Measurements from ENCODE around the gene LCN6.

Gene LCN6

DNA sequence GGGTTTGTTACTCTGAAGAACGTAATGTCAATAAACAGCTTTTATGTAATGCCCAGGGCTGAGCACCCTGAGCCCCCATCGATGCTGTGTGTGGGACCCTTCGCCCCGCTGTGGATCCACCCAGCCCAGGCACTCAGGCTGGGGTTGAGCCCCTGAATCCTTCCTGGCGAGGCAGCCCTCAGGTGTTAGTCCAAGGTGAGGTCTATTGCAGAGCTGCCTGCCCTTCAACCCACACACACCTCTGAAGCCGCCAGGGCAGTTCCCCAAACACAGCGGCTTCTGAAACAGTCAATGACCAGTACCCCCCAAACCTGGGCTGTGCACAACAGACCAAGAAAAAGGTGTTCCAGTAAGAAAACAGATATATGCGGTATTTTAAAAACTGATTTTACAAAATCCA lies 24.3 kb downstream of the LCN6 start:
- Mint-ChIP-seq H3K27me3 (ENCODE audit: low read depth) (no peaks in the 10 kb centered on the region), H3K4me1 (ENCODE audit: low read depth) (peaks cover 10% of the 10 kb centered on the region), H3K4me3 (no peak overlapping the region), H3K9me3 (no peaks in the 10 kb centered on the region), H3K27ac (no peak overlapping the region), H3K36me3 (ENCODE audit: low read depth) (peaks cover 39% of the 10 kb centered on the region)
- DNase-seq (ENCODE audit: low spot score), result no peak

DNA sequence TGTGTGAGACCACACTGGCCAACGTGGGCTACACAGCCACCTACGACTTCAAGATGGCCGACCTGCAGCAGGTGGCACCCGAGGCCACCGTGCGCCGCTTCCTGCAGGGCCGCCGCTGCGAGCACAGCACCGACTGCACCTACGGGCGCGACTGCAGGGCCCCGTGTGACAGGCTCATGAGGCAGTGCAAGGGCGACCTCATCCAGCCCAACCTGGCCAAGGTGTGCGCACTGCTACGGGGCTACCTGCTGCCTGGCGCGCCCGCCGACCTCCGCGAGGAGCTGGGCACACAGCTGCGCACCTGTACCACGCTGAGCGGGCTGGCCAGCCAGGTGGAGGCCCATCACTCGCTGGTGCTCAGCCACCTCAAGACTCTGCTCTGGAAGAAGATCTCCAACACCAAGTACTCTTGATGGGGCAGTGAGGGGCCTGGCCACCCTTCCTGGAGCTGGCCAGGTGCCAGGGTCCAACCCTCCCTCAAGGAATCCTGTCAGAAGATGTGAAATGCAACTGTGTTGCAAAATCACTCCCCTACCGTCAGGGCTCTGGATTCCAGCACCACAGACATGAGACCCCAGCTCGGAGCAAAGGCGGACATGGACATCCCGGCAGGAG lies 24.9 kb downstream of the LCN6 start:
- Mint-ChIP-seq H3K4me3 (no peak overlapping the region), H3K9me3 (no peaks in the 10 kb centered on the region), H3K36me3 (ENCODE audit: low read depth) (peaks cover 39% of the 10 kb centered on the region), H3K4me1 (ENCODE audit: low read depth) (peaks cover 10% of the 10 kb centered on the region), H3K27ac (no peak overlapping the region), H3K27me3 (ENCODE audit: low read depth) (no peaks in the 10 kb centered on the region)
- DNase-seq (ENCODE audit: low spot score), result no peak

DNA sequence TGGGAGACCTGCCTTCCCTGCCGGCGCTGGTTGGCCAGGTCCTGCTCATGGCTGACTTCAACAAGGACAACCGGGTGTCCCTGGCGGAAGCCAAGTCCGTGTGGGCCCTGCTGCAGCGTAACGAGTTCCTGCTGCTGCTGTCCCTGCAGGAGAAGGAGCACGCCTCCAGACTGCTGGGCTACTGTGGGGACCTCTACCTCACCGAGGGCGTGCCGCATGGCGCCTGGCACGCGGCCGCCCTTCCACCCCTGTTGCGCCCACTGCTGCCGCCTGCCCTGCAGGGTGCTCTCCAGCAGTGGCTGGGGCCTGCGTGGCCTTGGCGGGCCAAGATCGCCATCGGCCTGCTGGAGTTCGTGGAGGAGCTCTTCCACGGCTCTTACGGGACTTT lies 25.4 kb downstream of the LCN6 start:
- DNase-seq (ENCODE audit: low spot score), result no peak
- peaks cover 39% of the 10 kb centered on the region for H3K36me3 Mint-ChIP-seq (ENCODE audit: low read depth)
- H3K27ac Mint-ChIP-seq, result no peak overlapping the region
- no peak overlapping the region for H3K4me3 Mint-ChIP-seq
- no peaks in the 10 kb centered on the region for H3K9me3 Mint-ChIP-seq
- H3K4me1 Mint-ChIP-seq (ENCODE audit: low read depth), result peaks cover 10% of the 10 kb centered on the region
- H3K27me3 Mint-ChIP-seq (ENCODE audit: low read depth), result no peaks in the 10 kb centered on the region

DNA sequence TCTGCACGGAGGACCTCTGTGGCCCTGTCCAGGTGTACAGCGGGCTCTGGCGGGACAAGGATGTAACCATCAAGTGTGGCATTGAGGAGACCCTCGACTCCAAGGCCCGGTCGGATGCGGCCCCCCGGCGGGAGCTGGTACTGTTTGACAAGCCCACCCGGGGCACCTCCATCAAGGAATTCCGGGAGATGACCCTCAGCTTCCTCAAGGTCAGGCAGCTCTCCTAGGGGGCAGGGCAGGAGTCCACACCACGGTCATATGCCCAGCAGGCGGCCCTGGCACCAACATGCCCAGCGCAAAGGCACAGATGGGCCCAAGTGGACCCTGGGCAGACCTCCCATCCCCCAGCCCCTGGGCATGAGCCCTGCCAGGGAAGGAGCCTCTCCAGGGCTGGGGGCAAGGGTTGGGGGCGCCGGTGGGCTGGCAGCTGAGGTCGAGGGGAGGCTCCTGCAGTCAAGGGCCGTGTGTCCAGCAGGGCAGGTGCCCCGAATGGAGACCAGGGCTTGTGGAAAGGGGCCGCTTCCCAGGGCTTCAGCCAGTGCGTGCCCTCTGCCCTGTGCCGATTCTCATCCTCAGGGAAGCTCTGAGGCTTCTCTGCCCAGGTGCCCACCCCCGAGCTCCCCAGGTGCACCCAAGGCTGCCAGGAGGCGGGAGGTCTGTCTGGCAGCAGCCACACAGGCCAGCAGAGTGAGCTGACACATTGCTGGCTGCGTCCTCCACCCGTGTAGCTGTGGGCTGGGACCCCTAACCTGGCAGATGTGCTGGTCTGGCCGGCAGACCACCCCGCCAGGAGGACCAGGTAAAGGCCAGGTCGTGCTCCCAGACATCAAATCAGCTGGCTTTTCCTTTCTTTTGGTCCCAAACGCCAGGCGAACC lies 26.0 kb downstream of the LCN6 start:
- no peak overlapping the region for H3K4me3 Mint-ChIP-seq
- peaks cover 36% of the 10 kb centered on the region for H3K36me3 Mint-ChIP-seq (ENCODE audit: low read depth)
- H3K27me3 Mint-ChIP-seq (ENCODE audit: low read depth), result no peaks in the 10 kb centered on the region
- DNase-seq (ENCODE audit: low spot score), result no peak
- H3K4me1 Mint-ChIP-seq (ENCODE audit: low read depth), result peaks cover 8% of the 10 kb centered on the region
- no peaks in the 10 kb centered on the region for H3K9me3 Mint-ChIP-seq
- no peak overlapping the region for H3K27ac Mint-ChIP-seq

DNA sequence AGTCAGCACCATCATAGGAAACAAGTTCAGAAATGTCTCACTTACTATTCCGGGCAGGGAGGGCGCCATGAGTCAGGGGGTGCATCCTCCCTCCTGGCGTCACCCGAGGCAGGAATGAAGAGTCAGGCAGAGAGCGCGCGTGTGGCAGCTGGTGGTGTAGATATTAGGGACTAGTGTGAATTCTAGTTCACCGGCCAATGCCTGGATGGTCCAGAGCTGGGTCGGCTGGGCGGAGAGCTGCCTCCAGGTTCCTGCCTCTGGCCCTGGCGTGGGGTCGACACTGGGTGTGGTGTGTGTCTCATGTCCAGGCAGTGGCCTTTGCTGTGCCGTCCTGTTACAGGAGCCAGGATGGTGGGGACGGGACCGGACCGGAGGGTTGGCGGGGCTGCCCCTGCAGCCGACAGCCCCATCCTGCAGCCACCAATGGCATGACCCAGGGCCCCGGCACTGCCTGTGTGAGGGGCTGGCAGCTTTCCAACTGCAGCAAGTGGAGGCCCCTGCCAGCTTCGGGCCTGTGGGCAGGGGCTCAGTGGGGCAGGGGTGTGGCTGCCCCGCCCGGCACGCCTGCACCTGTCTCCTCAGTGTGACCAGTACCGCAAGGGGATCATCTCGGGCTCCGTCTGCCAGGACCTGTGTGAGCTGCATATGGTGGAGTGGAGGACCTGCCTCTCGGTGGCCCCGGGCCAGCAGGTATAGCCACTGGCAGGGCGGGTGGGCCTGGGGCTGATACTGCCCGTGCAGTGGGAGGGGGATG lies 26.8 kb downstream of the LCN6 start:
- DNase-seq (ENCODE audit: low spot score), result no peak
- peaks cover 4% of the 10 kb centered on the region for H3K4me1 Mint-ChIP-seq (ENCODE audit: low read depth)
- H3K36me3 Mint-ChIP-seq (ENCODE audit: low read depth), result peaks cover 30% of the 10 kb centered on the region
- no peaks in the 10 kb centered on the region for H3K27me3 Mint-ChIP-seq (ENCODE audit: low read depth)
- peak overlapping the region; percentile 41 for H3K27ac Mint-ChIP-seq
- H3K4me3 Mint-ChIP-seq, result no peak overlapping the region
- no peaks in the 10 kb centered on the region for H3K9me3 Mint-ChIP-seq

DNA sequence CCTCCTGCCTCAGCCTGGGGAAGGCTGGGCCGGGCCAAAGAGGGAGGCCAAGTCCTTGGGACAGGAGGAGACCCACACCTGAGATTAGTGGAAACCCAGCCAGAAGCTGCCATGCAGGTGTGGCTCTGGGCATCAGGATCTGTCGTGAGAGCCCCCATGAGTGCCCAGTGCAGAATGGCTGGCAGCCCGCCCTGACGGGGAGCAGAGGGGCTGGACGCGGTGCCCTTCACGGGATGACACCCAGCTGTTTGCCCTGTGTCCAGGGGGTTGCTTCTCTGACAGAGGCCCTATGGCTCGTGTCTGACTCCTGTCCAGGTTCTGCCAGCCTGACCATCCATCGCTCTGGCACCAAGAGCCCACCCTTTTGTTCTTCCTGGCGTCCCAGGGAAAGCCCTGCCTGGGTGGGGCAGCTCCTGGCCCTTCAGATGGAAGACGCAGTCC lies 27.4 kb downstream of the LCN6 start:
- Mint-ChIP-seq H3K27ac (peak overlapping the region; percentile 41), H3K4me1 (ENCODE audit: low read depth) (peaks cover 1% of the 10 kb centered on the region), H3K4me3 (no peak overlapping the region), H3K27me3 (ENCODE audit: low read depth) (peaks cover 1% of the 10 kb centered on the region), H3K9me3 (no peaks in the 10 kb centered on the region), H3K36me3 (ENCODE audit: low read depth) (peaks cover 25% of the 10 kb centered on the region)
- no peak for DNase-seq (ENCODE audit: low spot score)

DNA sequence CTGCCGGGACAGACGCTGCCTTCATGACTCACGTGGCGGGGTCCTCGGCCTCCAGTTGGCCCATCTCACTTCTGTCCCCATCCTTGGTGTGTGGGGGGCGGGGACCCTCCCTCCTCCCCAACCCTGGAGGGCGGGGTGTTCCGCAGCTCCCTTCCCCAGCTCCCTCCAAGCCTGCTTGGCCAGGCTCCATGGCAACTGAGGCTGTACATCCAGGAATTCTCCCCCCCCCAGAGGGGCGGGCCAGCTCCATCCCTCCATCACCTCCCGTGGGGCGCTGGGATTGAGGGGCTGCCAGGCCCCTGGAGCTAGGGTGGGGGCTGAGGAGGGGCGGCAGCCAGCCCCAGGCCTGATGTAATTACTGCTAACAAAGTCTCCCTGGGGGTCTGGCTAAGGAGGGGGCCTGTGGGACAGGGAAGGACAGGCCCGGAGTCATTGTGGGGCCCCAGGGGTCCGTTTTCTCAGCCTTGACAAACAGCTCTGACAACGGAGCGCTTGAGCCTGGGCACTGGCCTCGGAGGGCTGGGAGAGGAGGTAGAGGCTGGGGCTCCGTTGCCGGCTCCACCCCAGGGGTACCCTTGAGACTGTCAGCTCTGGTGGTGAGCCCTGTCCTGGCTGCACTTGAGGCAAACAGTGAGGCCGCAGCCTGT lies 28.0 kb downstream of the LCN6 start:
- H3K27me3 Mint-ChIP-seq (ENCODE audit: low read depth), result peaks cover 3% of the 10 kb centered on the region
- H3K4me3 Mint-ChIP-seq, result no peak overlapping the region

DNA sequence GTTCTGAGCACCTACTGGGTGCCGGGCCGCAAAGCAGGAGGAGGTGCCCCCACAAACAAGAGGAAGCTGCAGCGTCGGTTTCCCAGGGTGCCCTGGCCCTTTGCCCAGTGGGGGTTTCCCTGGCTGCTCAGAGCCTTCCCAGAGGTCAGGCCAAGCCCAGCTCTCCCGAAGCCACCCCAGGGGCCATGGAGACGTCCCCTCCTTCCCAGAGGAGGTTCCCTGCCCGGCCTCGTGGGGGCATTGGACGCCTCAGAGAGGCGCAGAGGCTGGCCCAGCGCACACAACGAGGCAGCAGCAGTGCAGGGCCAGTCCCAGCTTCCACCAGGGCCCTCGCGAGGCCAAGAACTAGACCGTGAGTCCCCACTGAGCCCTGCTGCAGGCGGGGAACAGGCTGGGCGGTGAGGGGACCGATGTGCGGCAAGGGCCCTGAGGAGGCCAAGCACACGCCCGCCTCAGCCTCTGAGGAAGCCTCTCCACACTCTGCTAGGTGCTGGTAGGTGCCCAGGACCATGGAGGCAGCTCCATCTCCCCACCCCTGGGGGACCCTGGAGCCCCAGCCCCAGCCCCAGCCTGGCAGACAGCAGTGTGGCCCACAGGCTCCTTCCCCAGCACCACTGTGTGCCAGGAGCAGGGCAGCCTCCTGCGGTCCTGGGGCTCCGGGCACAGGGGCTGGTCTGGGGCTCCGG lies 29.0 kb downstream of the LCN6 start:
- Mint-ChIP-seq H3K27ac (no peak overlapping the region), H3K4me3 (no peak overlapping the region), H3K36me3 (ENCODE audit: low read depth) (peaks cover 13% of the 10 kb centered on the region), H3K4me1 (ENCODE audit: low read depth) (peaks cover 1% of the 10 kb centered on the region), H3K9me3 (no peaks in the 10 kb centered on the region), H3K27me3 (ENCODE audit: low read depth) (peaks cover 3% of the 10 kb centered on the region)
- no peak for DNase-seq (ENCODE audit: low spot score)

More for the DNA sequence above, 28.0 kb downstream of the LCN6 start:
- no peaks in the 10 kb centered on the region for H3K9me3 Mint-ChIP-seq
- H3K36me3 Mint-ChIP-seq (ENCODE audit: low read depth), result peaks cover 20% of the 10 kb centered on the region
- no peak for DNase-seq (ENCODE audit: low spot score)
- peaks cover 1% of the 10 kb centered on the region for H3K4me1 Mint-ChIP-seq (ENCODE audit: low read depth)
- no peak overlapping the region for H3K27ac Mint-ChIP-seq

DNA sequence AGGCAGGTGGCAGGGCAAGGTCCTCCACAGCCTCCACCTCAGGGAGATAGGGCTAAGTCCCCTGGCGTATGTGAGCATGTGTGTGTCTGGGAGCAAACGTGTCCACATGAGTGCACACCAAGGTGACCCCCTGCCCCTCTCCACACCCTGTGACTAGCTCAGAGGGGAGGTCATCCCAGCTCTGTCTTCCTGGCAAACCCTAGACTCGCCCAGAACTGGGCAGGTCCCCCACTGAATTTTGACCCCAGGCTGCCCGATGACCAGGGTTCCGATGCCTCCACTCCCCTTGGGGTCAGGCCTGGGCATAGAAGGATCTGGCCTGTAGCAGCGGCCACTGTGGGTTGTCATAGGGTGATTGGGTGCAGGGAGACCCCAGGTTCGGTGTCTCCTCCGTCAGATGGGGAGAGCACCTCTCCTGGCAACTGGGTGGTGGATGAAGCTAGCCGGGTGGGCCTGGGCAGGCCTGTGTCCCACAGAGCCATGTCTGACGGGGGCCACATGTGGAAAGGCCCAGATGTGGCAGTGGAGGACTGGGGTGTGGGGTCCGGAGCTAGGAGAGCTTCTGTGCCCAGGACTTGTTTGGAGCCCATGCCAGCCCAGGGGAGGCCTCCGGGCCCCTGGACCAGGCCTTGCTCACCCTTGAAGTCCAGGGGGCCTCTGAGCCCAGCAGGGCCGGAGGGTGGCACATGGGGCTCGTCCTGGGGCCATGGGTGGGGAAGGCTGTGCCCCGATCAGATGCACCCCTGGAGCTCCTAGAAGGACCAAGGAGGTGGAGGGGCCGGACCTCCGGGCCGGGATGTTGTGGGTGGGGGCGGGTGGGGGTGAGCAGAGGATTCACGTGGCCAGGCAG lies 29.8 kb downstream of the LCN6 start:
- no peaks in the 10 kb centered on the region for H3K9me3 Mint-ChIP-seq
- peaks cover 8% of the 10 kb centered on the region for H3K27me3 Mint-ChIP-seq (ENCODE audit: low read depth)
- peaks cover 5% of the 10 kb centered on the region for H3K36me3 Mint-ChIP-seq (ENCODE audit: low read depth)
- no peak for DNase-seq (ENCODE audit: low spot score)
- H3K4me1 Mint-ChIP-seq (ENCODE audit: low read depth), result no peaks in the 10 kb centered on the region
- H3K4me3 Mint-ChIP-seq, result no peak overlapping the region
- no peak overlapping the region for H3K27ac Mint-ChIP-seq

- Mint-ChIP-seq H3K4me1 (ENCODE audit: low read depth) (no peaks in the 10 kb centered on the region), H3K9me3 (no peaks in the 10 kb centered on the region), H3K27me3 (ENCODE audit: low read depth) (peaks cover 12% of the 10 kb centered on the region), H3K36me3 (ENCODE audit: low read depth) (peaks cover 3% of the 10 kb centered on the region), H3K4me3 (no peak overlapping the region), H3K27ac (no peak overlapping the region)
- DNase-seq (ENCODE audit: low spot score), result no peak
These were observed 30.9 kb downstream of the LCN6 start for GRCh38 chr9:136717399-136717798.

DNA sequence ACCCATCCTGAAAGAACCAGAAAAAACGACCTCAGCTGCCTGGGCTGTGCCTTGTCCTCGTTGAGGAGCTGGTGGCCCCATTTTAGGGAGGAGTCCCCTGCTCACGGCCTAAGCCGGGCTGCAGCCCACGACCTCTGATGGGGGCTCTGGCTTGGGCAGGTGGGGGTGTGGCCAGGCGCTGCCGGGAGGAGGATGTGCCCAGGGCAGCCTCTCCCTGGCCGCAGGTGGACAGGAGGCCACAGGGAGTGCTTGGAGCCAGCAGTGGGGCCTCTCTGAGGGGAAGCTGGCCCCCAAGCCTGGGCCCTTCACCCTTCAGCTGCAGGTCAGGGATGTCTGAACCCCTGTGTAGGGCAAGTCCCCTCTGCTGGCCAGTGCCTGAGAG lies 33.4 kb downstream of the LCN6 start:
- no peak overlapping the region for H3K27ac Mint-ChIP-seq
- no peaks in the 10 kb centered on the region for H3K9me3 Mint-ChIP-seq
- no peak overlapping the region for H3K4me3 Mint-ChIP-seq
- no peaks in the 10 kb centered on the region for H3K36me3 Mint-ChIP-seq (ENCODE audit: low read depth)
- H3K4me1 Mint-ChIP-seq (ENCODE audit: low read depth), result no peaks in the 10 kb centered on the region
- H3K27me3 Mint-ChIP-seq (ENCODE audit: low read depth), result peaks cover 28% of the 10 kb centered on the region
- no peak for DNase-seq (ENCODE audit: low spot score)

- Mint-ChIP-seq H3K36me3 (ENCODE audit: low read depth) (no peaks in the 10 kb centered on the region), H3K4me3 (no peak overlapping the region), H3K27ac (no peak overlapping the region), H3K27me3 (ENCODE audit: low read depth) (peaks cover 28% of the 10 kb centered on the region), H3K9me3 (no peaks in the 10 kb centered on the region), H3K4me1 (ENCODE audit: low read depth) (no peaks in the 10 kb centered on the region)
- no peak for DNase-seq (ENCODE audit: low spot score)
These were observed 34.0 kb downstream of the LCN6 start for GRCh38 chr9:136714096-136714892.
